Right lobe of liver (tissue), 4 donors: Measurements from ENCODE around the gene MEAK7.

Experiments used
- POLR2A ChIP-seq: fragments of 450-650 bp; IDR thresholded peaks from one replicate; pipeline ENCODE4 v1.6.1; 2017; ENCODE audit warnings: antibody characterized with exemption, mild to moderate bottlenecking
- TF ChIP-seq, protein P1 (sequence below), 4 donors: fragments of 200-600 bp in 3 of 4; fragments of 450-650 bp in 1 of 4; IDR thresholded peaks; one replicate each; pipeline versions ENCODE4 v1.5.1 to v1.8.0; 2016 to 2022; ENCODE audit warnings: antibody characterized with exemption in 4 of 4, mild to moderate bottlenecking in 2 of 4
- donor health status: DM: no; HTN: no; CAD: no.
- donor health status: DM: no; HTN: no; CAD: no.
- donor health status: DM: no; HTN: yes; CAD: no.

DNA sequence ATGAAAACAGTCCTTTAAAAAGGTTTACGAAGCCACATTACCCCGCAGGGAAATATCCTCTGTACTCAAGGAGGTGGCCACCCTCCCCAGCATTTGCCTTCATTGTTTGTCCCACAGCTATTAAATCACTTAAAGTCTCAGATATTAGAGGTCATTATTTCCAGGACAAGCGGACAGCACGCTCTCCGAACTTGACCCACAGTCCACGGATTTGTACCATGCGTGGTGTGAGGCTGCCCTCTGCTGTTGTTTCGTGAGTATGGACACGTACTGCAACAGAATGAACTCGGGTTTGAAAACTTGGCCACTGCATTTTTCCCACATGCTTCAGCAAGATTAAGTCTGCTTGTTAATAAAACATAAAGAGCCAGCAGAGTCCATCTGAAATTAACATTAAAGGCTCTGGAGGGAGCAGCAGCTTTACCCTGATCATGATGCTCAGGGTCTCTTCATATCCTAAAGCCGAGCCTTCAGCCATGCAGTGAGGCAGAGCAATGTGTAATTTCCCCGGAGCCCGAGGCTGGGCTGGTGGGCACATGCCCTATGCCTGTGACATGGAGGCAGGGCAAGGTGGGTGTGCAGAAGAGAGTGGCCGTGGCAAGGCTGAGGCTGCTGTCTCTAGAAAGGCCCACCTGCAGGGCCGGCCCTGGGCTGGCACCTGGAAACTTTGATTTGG, 19.7 kb downstream of the MEAK7 start:
- TF ChIP-seq, protein P1, sequence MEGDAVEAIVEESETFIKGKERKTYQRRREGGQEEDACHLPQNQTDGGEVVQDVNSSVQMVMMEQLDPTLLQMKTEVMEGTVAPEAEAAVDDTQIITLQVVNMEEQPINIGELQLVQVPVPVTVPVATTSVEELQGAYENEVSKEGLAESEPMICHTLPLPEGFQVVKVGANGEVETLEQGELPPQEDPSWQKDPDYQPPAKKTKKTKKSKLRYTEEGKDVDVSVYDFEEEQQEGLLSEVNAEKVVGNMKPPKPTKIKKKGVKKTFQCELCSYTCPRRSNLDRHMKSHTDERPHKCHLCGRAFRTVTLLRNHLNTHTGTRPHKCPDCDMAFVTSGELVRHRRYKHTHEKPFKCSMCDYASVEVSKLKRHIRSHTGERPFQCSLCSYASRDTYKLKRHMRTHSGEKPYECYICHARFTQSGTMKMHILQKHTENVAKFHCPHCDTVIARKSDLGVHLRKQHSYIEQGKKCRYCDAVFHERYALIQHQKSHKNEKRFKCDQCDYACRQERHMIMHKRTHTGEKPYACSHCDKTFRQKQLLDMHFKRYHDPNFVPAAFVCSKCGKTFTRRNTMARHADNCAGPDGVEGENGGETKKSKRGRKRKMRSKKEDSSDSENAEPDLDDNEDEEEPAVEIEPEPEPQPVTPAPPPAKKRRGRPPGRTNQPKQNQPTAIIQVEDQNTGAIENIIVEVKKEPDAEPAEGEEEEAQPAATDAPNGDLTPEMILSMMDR (IDR thresholded peaks at IDR 0.05): peak; percentile 72 to 80 (median 78)
- no peak for TF ChIP-seq POLR2A
